Measurements from ENCODE around the gene MAP1S. TPM values are rescaled to one million over a fixed set of nuclear protein-coding genes. Genes with fewer than 3 reads are reported as not detected.

The MAP1S gene
- polyA plus RNA-seq, 1 experiment, result 20.4 TPM

GRCh38 chr19:17752865-17753639, 33.8 kb downstream of the MAP1S start:
- POLR2A ChIA-PET, result no interaction called here
- TF ChIP-seq CTCF (IDR thresholded peaks at IDR 0.05; ENCODE audit: insufficient read depth, low read depth, low read length), result no peak
- Histone ChIP-seq H3K27me3 (ENCODE audit: control insufficient read depth, insufficient read depth, low read length) (peaks cover 1% of the 10 kb centered on the region; the same call in 1 of the 2 replicates), H3K36me3 (ENCODE audit: control insufficient read depth, insufficient read depth, low read length) (no peaks in the 10 kb centered on the region), H3K4me3 (ENCODE audit: low read depth, low read length) (no peak overlapping the region)
- no peak for DNase-seq (ENCODE audit: low read depth)
- CTCF ChIA-PET, result interaction anchor here (1.0 to 1.7 kb wide), 4 partner anchors 10 to 287 kb away, joined by 3 to 5 read pairs (median 4); no protein-coding TSS in a partner anchor

GRCh38 chr19:17753976-17754375, 34.7 kb downstream of the MAP1S start:
- no peak for TF ChIP-seq CTCF (IDR thresholded peaks at IDR 0.05; ENCODE audit: insufficient read depth, low read depth, low read length)
- no peak for DNase-seq (ENCODE audit: low read depth)
- no peaks in the 10 kb centered on the region for H3K36me3 ChIP-seq (ENCODE audit: control insufficient read depth, insufficient read depth, low read length)
- POLR2A ChIA-PET, result no interaction called here
- H3K27me3 ChIP-seq (ENCODE audit: control insufficient read depth, insufficient read depth, low read length), result peaks cover 2% of the 10 kb centered on the region; the same call in 1 of the 2 replicates
- CTCF ChIA-PET, result interaction anchor here (1.3 to 2.8 kb wide), 3 partner anchors 9 to 13 kb away, joined by 4 to 19 read pairs (median 5); no protein-coding TSS in a partner anchor
- H3K4me3 ChIP-seq (ENCODE audit: low read depth, low read length), result no peak overlapping the region

- DNase-seq (ENCODE audit: low read depth), result no peak
- H3K27me3 ChIP-seq (ENCODE audit: control insufficient read depth, insufficient read depth, low read length), result peaks cover 2% of the 10 kb centered on the region; the same call in 1 of the 2 replicates
- H3K36me3 ChIP-seq (ENCODE audit: control insufficient read depth, insufficient read depth, low read length), result no peaks in the 10 kb centered on the region
- CTCF ChIA-PET, result interaction anchor here (0.7 to 2.8 kb wide), 4 partner anchors 8 to 964 kb away, joined by 3 to 19 read pairs (median 4); no protein-coding TSS in a partner anchor
- TF ChIP-seq CTCF (IDR thresholded peaks at IDR 0.05; ENCODE audit: insufficient read depth, low read depth, low read length), result no peak
- POLR2A ChIA-PET, result no interaction called here
- no peak overlapping the region for H3K4me3 ChIP-seq (ENCODE audit: low read depth, low read length)
Measured at GRCh38 chr19:17754634-17755442, 35.6 kb downstream of the MAP1S start.

GRCh38 chr19:17755443-17755890, 36.2 kb downstream of the MAP1S start:
- Histone ChIP-seq H3K36me3 (ENCODE audit: control insufficient read depth, insufficient read depth, low read length) (no peaks in the 10 kb centered on the region), H3K27me3 (ENCODE audit: control insufficient read depth, insufficient read depth, low read length) (peaks cover 2% of the 10 kb centered on the region; the same call in 1 of the 2 replicates), H3K4me3 (ENCODE audit: low read depth, low read length) (no peak overlapping the region)
- ChIA-PET POLR2A (no interaction called here), CTCF (interaction anchor here (0.7 to 2.8 kb wide), 3 partner anchors 11 to 963 kb away, joined by 3 to 19 read pairs (median 3); no protein-coding TSS in a partner anchor)
- TF ChIP-seq CTCF (IDR thresholded peaks at IDR 0.05; ENCODE audit: insufficient read depth, low read depth, low read length), result no peak
- no peak for DNase-seq (ENCODE audit: low read depth)
